WTC11 (cell line): ENCODE results near the gene TXNDC15.

Source experiments
- ATF1 ChIP-seq: sonication (generic); formaldehyde crosslinking; IDR thresholded peaks from 2 replicates; pipeline ENCODE4 v1.8.1; 2023; ENCODE audit warnings: mild to moderate bottlenecking, moderate library complexity, missing genetic modification reagents
- CTCF ChIP-seq: fragments of 200-600 bp; IDR thresholded peaks from 2 replicates; pipeline ENCODE4 v1.8.0; 2022; ENCODE audit warnings: antibody characterized with exemption
- E2F4 ChIP-seq: sonication (generic); formaldehyde crosslinking; IDR thresholded peaks from 2 replicates; pipeline ENCODE4 v1.8.1; 2022; ENCODE audit warnings: low read depth, mild to moderate bottlenecking, moderate library complexity, missing genetic modification reagents, borderline replicate concordance
- ETV6 ChIP-seq: sonication (generic); formaldehyde crosslinking; IDR thresholded peaks from 2 replicates; pipeline ENCODE4 v1.8.1; 2022; ENCODE audit warnings: mild to moderate bottlenecking, missing genetic modification reagents
- FOXP1 ChIP-seq: sonication (generic); formaldehyde crosslinking; IDR thresholded peaks from 2 replicates; pipeline ENCODE4 v1.8.0; 2022; ENCODE audit warnings: missing genetic modification reagents, mild to moderate bottlenecking, moderate library complexity, borderline replicate concordance
- MXD4 ChIP-seq: fragments of 250-450 bp; sonication (Bioruptor Pico); IDR thresholded peaks from 2 replicates; pipeline ENCODE4 v1.8.0; 2021; ENCODE audit warnings: mild to moderate bottlenecking, moderate library complexity, borderline replicate concordance
- SP1 ChIP-seq: sonication (generic); formaldehyde crosslinking; conservative IDR thresholded peaks from 2 replicates; pipeline ENCODE4 v1.8.1; 2022; ENCODE audit warnings: missing genetic modification reagents
- TEAD4 ChIP-seq: sonication (generic); formaldehyde crosslinking; IDR thresholded peaks from 2 replicates; pipeline ENCODE4 v1.8.0; 2022; ENCODE audit warnings: mild to moderate bottlenecking, missing genetic modification reagents
- ZBTB21 ChIP-seq: sonication (generic); formaldehyde crosslinking; IDR thresholded peaks from 2 replicates; pipeline ENCODE4 v1.8.1; 2023; ENCODE audit warnings: mild to moderate bottlenecking, missing genetic modification reagents, borderline replicate concordance
- ZNF425 ChIP-seq: fragments of 250-450 bp; sonication (Bioruptor Pico); conservative IDR thresholded peaks from 2 replicates; pipeline ENCODE4 v1.9.0; 2021; ENCODE audit warnings: mild to moderate bottlenecking

GRCh38 chr5:134892926-134893325 lies 18.8 kb downstream of the TXNDC15 start:
- TF ChIP-seq ZNF425 (CRISPR knock-in tag) = no peak
- no peak for TF ChIP-seq SP1 (CRISPR knock-in tag)
- TF ChIP-seq FOXP1 = no peak
- no peak for TF ChIP-seq CTCF
- no peak for TF ChIP-seq ETV6 (CRISPR knock-in tag)
- no peak for TF ChIP-seq ATF1
- no peak for TF ChIP-seq TEAD4 (CRISPR knock-in tag)
- TF ChIP-seq E2F4 (CRISPR knock-in tag) = no peak
- TF ChIP-seq ZBTB21 (CRISPR knock-in tag) = no peak
- no peak for TF ChIP-seq MXD4
